SK-N-SH (cell line): ENCODE results near the gene RWDD4. TPM values are rescaled to one million over a fixed set of nuclear protein-coding genes. Genes with fewer than 3 reads are reported as not detected.

Source experiments
- CTCF ChIA-PET: fragments of 300-600, 350-600 bp; formaldehyde crosslinking; extraction: SDS; loops from one replicate; lab custom pipeline; 2021; lab: Yijun Ruan, JAX
- POLR2A ChIA-PET: fragments of 350-600 bp; sonication (Branson Sonifier 250); formaldehyde crosslinking; extraction: SDS; loops from one replicate; lab custom pipeline; 2020; ENCODE audit warnings: antibody characterized with exemption, inconsistent platforms; lab: Yijun Ruan, JAX
- DNase-seq: peaks from one replicate; pipeline ENCODE4 v3.0.0; 2012
- H2AFZ ChIP-seq: fragments of 200-600 bp; sonication (generic); 2 replicates; pipeline ENCODE4 v1.8.1; 2016; ENCODE audit warnings: antibody characterized with exemption, mild to moderate bottlenecking, low read depth
- H3F3A ChIP-seq: fragments of 200-600 bp; sonication (generic); replicated peaks from 2 replicates; pipeline ENCODE3; 2016; ENCODE audit warnings: antibody characterized with exemption, mild to moderate bottlenecking; ENCODE audit not compliant: insufficient read depth
- H3K27ac ChIP-seq, 2 experiments: fragments of 200-500 bp in 1 of 2; fragments of 200-600 bp in 1 of 2; sonication (Bioruptor generic) in 1 of 2; sonication (generic), shearing (Covaris generic) in 1 of 2; 2 replicates each; pipeline versions ENCODE4 v1.5.1 to v1.6.1; 2014 to 2016; ENCODE audit warnings: low read depth in 2 of 2, inconsistent platforms in 1 of 2, low read length in 1 of 2, mild to moderate bottlenecking in 1 of 2, mixed read lengths in 1 of 2
- H3K27me3 ChIP-seq: fragments of 200-600 bp; sonication (generic), shearing (Covaris generic); 2 replicates; pipeline ENCODE4 v1.6.1; 2016; ENCODE audit warnings: mixed run types; ENCODE audit not compliant: insufficient read depth
- H3K36me3 ChIP-seq, 2 experiments: fragments of 200-500 bp in 1 of 2; fragments of 200-600 bp in 1 of 2; sonication (Bioruptor generic) in 1 of 2; sonication (generic) in 1 of 2; replicated peaks in 1 of 2; 2 replicates each; pipeline versions ENCODE3 to v1.5.1; 2014 to 2016; ENCODE audit warnings: low read length in 1 of 2, mild to moderate bottlenecking in 1 of 2; ENCODE audit not compliant: insufficient read depth in 2 of 2, control insufficient read depth in 1 of 2
- H3K4me1 ChIP-seq, 2 experiments: fragments of 200-500 bp in 1 of 2; fragments of 200-600 bp in 1 of 2; sonication (Bioruptor generic) in 1 of 2; sonication (generic), shearing (Covaris generic) in 1 of 2; 2 replicates each; pipeline versions ENCODE4 v1.5.1 to v1.6.1; 2014 to 2016; ENCODE audit warnings: low read depth in 1 of 2, low read length in 1 of 2, mixed run types in 1 of 2; ENCODE audit not compliant: insufficient read depth in 2 of 2, control insufficient read depth in 1 of 2
- H3K4me2 ChIP-seq: fragments of 200-600 bp; sonication (generic), shearing (Covaris generic); 2 replicates; pipeline ENCODE4 v1.6.1; 2017; ENCODE audit warnings: mixed run types
- H3K4me3 ChIP-seq, 2 experiments: fragments of 200-500 bp in 1 of 2; fragments of 200-600 bp in 1 of 2; sonication (Bioruptor generic) in 1 of 2; sonication (generic), shearing (Covaris generic) in 1 of 2; 2 replicates each; pipeline versions ENCODE4 v1.5.1 to v1.8.1; 2014 to 2016; ENCODE audit warnings: low read depth in 2 of 2, inconsistent platforms in 1 of 2, low read length in 1 of 2, mild to moderate bottlenecking in 1 of 2, mixed read lengths in 1 of 2, moderate library complexity in 1 of 2
- H3K79me2 ChIP-seq: fragments of 200-600 bp; sonication (generic); 2 replicates; pipeline ENCODE4 v1.8.1; 2017; ENCODE audit warnings: mild to moderate bottlenecking; ENCODE audit not compliant: insufficient read depth
- H3K9ac ChIP-seq: fragments of 200-600 bp; sonication (generic); 2 replicates; pipeline ENCODE4 v1.6.1; 2017; ENCODE audit warnings: mixed run types
- H3K9me2 ChIP-seq: fragments of 200-600 bp; sonication (generic); 2 replicates; pipeline ENCODE4 v1.6.1; 2017; ENCODE audit warnings: mixed run types
- H3K9me3 ChIP-seq: fragments of 200-600 bp; sonication (generic); 2 replicates; pipeline ENCODE4 v1.6.1; 2017; ENCODE audit warnings: mixed run types, mild to moderate bottlenecking, moderate library complexity
- H4K20me1 ChIP-seq: fragments of 200-600 bp; sonication (generic); 2 replicates; pipeline ENCODE4 v1.6.1; 2017; ENCODE audit warnings: mild to moderate bottlenecking, mixed run types; ENCODE audit not compliant: insufficient read depth
- EP300 ChIP-seq, 2 experiments: IDR thresholded peaks; 2 replicates each; pipeline versions ENCODE4 v1.4.0 to v1.6.1; 2012; ENCODE audit warnings: borderline replicate concordance in 1 of 2, low read depth in 1 of 2, low read length in 1 of 2
- EZH2phosphoT487 ChIP-seq: fragments of 200-600 bp; sonication (generic); IDR thresholded peaks from 2 replicates; pipeline ENCODE4 v1.6.1; 2017; ENCODE audit warnings: low read depth, mixed run types, mild to moderate bottlenecking, antibody characterized with exemption, moderate library complexity, borderline replicate concordance
- GABPA ChIP-seq: IDR thresholded peaks from 2 replicates; pipeline ENCODE4 v1.4.0; 2012; ENCODE audit warnings: low read depth, mild to moderate bottlenecking
- GATA2 ChIP-seq: sonication (generic); formaldehyde crosslinking; IDR thresholded peaks from 2 replicates; pipeline ENCODE4 v1.5.0; 2020; ENCODE audit warnings: mild to moderate bottlenecking, missing genetic modification reagents
- MAX ChIP-seq: IDR thresholded peaks from 2 replicates; pipeline ENCODE4 v1.4.0; 2012; ENCODE audit warnings: low read depth
- MEF2A ChIP-seq: IDR thresholded peaks from 2 replicates; pipeline ENCODE4 v1.4.0; 2012; ENCODE audit warnings: low read depth, borderline replicate concordance
- POLR2AphosphoS5 ChIP-seq: IDR thresholded peaks from 2 replicates; pipeline ENCODE4 v1.6.1; 2012; ENCODE audit warnings: low read depth, low read length
- RAD21 ChIP-seq: IDR thresholded peaks from 2 replicates; pipeline ENCODE4 v1.6.1; 2012; ENCODE audit warnings: mild to moderate bottlenecking, low read length
- REST ChIP-seq: IDR thresholded peaks from 2 replicates; pipeline ENCODE4 v1.6.1; 2012; ENCODE audit warnings: mild to moderate bottlenecking, low read depth, low read length, moderate library complexity
- RFX5 ChIP-seq: IDR thresholded peaks from 2 replicates; pipeline ENCODE4 v1.6.1; 2012; ENCODE audit warnings: mild to moderate bottlenecking, improper control_type of control experiment, low read length
- RXRA ChIP-seq: IDR thresholded peaks from 2 replicates; pipeline ENCODE4 v1.4.0; 2012; ENCODE audit warnings: low read depth, mild to moderate bottlenecking, borderline replicate concordance
- TAF1 ChIP-seq: IDR thresholded peaks from 2 replicates; pipeline ENCODE4 v1.6.1; 2012; ENCODE audit warnings: low read depth, mild to moderate bottlenecking, low read length, moderate library complexity, borderline replicate concordance
- TCF12 ChIP-seq: IDR thresholded peaks from 2 replicates; pipeline ENCODE4 v1.4.0; 2012
- TEAD4 ChIP-seq: IDR thresholded peaks from 2 replicates; pipeline ENCODE4 v1.4.0; 2012; ENCODE audit warnings: mild to moderate bottlenecking, borderline replicate concordance; ENCODE audit not compliant: insufficient read depth
- USF2 ChIP-seq: fragments of 150-350 bp; IDR thresholded peaks from 2 replicates; pipeline ENCODE4 v1.6.1; 2017; ENCODE audit warnings: antibody characterized with exemption, low read length, low read depth, borderline replicate concordance
- WGBS: methylation state at CpG from one replicate; pipeline ENCODE4 v1.1.6; 2017; ENCODE audit warnings: low lambda C conversion rate; 5-methylcytosine and 5-hydroxymethylcytosine counted together
- polyA plus RNA-seq, 3 experiments: library from polyadenylated mRNA; depleted of rRNA; stranded (reverse); fragments of >200 nt; gene quantifications; 2 replicates each; pipeline ENCODE4 v1.2.3, GENCODE V29; 2012

The RWDD4 gene
- polyA plus RNA-seq, 1 of the 3 experiments (the other 2 are of a cell fraction): 7.7 TPM

GRCh38 chr4:183632689-183633088 is 26.3 kb downstream of the RWDD4 start:
- Histone ChIP-seq H3K79me2 (no peaks in the 10 kb centered on the region), H3K9me2 (no peaks in the 10 kb centered on the region), H3K36me3 (no peaks in the 10 kb centered on the region), H3F3A (no peaks in the 10 kb centered on the region), H3K9me3 (no peaks in the 10 kb centered on the region), H4K20me1 (no peaks in the 10 kb centered on the region), H2AFZ (no peak overlapping the region), H3K4me2 (no peak overlapping the region), H3K27ac (no peak overlapping the region), H3K4me3 (no peak overlapping the region), H3K4me1 (no peaks in the 10 kb centered on the region), H3K27me3 (no peaks in the 10 kb centered on the region), H3K9ac (no peak overlapping the region)
- no peak for TF ChIP-seq EZH2phosphoT487
- POLR2A ChIA-PET: no interaction called here
- DNase-seq: no peak
- WGBS: 90% methylated on average over 10 of the region's 12 CpGs
- CTCF ChIA-PET: no interaction called here

- Histone ChIP-seq H4K20me1 (no peaks in the 10 kb centered on the region), H3K79me2 (no peaks in the 10 kb centered on the region), H3K9ac (no peak overlapping the region), H3K9me3 (no peaks in the 10 kb centered on the region), H3K27ac (no peak overlapping the region), H2AFZ (no peak overlapping the region), H3K4me3 (no peak overlapping the region), H3K27me3 (no peaks in the 10 kb centered on the region), H3K4me1 (no peaks in the 10 kb centered on the region), H3K9me2 (no peaks in the 10 kb centered on the region), H3K36me3 (no peaks in the 10 kb centered on the region), H3F3A (no peaks in the 10 kb centered on the region), H3K4me2 (no peak overlapping the region)
- DNase-seq: no peak
- POLR2A ChIA-PET: no interaction called here
- 84% methylated on average over 11 of the region's 11 CpGs for WGBS
- CTCF ChIA-PET: no interaction called here
- TF ChIP-seq GATA2 (CRISPR knock-in tag): no peak
- no peak for TF ChIP-seq GABPA
- no peak for TF ChIP-seq MAX
- TF ChIP-seq EZH2phosphoT487: no peak
- TF ChIP-seq TAF1: no peak
- TF ChIP-seq TEAD4: no peak
- no peak for TF ChIP-seq RAD21
- no peak for TF ChIP-seq MEF2A
- no peak for TF ChIP-seq USF2
- TF ChIP-seq RXRA: no peak
- no peak for TF ChIP-seq RFX5
- TF ChIP-seq EP300 (IDR thresholded peaks at IDR 0.05; ENCODE audit: borderline replicate concordance in 1 of 2, low read depth in 1 of 2, low read length in 1 of 2): no peak
- TF ChIP-seq TCF12: no peak
- no peak for TF ChIP-seq REST
- no peak for TF ChIP-seq POLR2AphosphoS5
Observed at GRCh38 chr4:183631577-183632198, 27.3 kb downstream of the RWDD4 start.
